Breast epithelium (tissue), 4 donors: ENCODE results near the gene RPE65. TPM values are rescaled to one million over a fixed set of nuclear protein-coding genes. Genes with fewer than 3 reads are reported as not detected.
"Not testable (repeated sequence)": the region's sequence is repeated elsewhere in the genome, so short reads cannot be mapped to it uniquely, and the experiment has no call there.

Experiments
- DNase-seq, 2 donors: peaks; one replicate each; pipeline ENCODE4 v3.0.0-alpha.2; 2019; ENCODE audit warnings: low spot score in 2 of 2
- H3K27ac ChIP-seq, 2 donors: fragments of 200-600 bp; sonication (generic) in 1 of 2; one replicate each; pipeline ENCODE4 v1.5.1; 2016 to 2019; ENCODE audit warnings: mild to moderate bottlenecking in 1 of 2
- H3K27me3 ChIP-seq, 2 donors: fragments of 200-600 bp; sonication (generic) in 1 of 2; one replicate each; pipeline versions ENCODE4 v1.5.1 to v1.6.0; 2017 to 2019; ENCODE audit warnings: control low read depth in 1 of 2, mild to moderate bottlenecking in 1 of 2
- H3K36me3 ChIP-seq: fragments of 200-600 bp; one replicate; pipeline ENCODE4 v1.5.1; 2019
- H3K4me1 ChIP-seq, 2 donors: fragments of 200-600 bp; sonication (generic); one replicate each; pipeline ENCODE4 v1.5.1; 2016 to 2019; ENCODE audit warnings: control low read depth in 1 of 2
- H3K4me3 ChIP-seq, 3 donors: fragments of 200-600 bp; sonication (generic); 1 replicate in 2 of 3; 2 replicates in 1 of 3; pipeline ENCODE4 v1.5.1; 2016 to 2019; ENCODE audit warnings: mild to moderate bottlenecking in 3 of 3, moderate library complexity in 2 of 3
- H3K9me3 ChIP-seq, 2 donors: fragments of 200-600 bp; sonication (generic) in 1 of 2; one replicate each; pipeline ENCODE4 v1.5.1; 2016 to 2019; ENCODE audit warnings: control low read depth in 1 of 2
- POLR2A ChIP-seq: fragments of 450-650 bp; IDR thresholded peaks from one replicate; pipeline ENCODE4 v1.6.1; 2016; ENCODE audit warnings: antibody characterized with exemption, mild to moderate bottlenecking, moderate library complexity
- POLR2AphosphoS5 ChIP-seq, 3 donors: sonication (generic); formaldehyde crosslinking; IDR thresholded peaks; one replicate each; pipeline ENCODE4 v1.6.1; 2017; ENCODE audit warnings: antibody characterized with exemption in 3 of 3
- intact Hi-C: fragments of 100-400 bp; cut with DNase I; formaldehyde crosslinking; loops from one replicate; pipeline ENCODE4 v1.15.1; 2023; ENCODE audit warnings: low total_unique reads
- total RNA-seq, 3 donors: library from RNA; depleted of rRNA; stranded (reverse); fragments of >200 nt; gene quantifications; one replicate each; pipeline ENCODE4 v1.1.0, GENCODE V29; 2016
- TF ChIP-seq, protein P1 (sequence below), 3 donors: fragments of 450-650 bp; IDR thresholded peaks; one replicate each; pipeline ENCODE4 v1.5.1; 2016 to 2017; ENCODE audit warnings: antibody characterized with exemption in 3 of 3, mild to moderate bottlenecking in 3 of 3, moderate library complexity in 3 of 3

The RPE65 gene
- total RNA-seq, 3 donors from 2014 or later = 0.15 to 0.33 TPM; not detected in 1

DNA sequence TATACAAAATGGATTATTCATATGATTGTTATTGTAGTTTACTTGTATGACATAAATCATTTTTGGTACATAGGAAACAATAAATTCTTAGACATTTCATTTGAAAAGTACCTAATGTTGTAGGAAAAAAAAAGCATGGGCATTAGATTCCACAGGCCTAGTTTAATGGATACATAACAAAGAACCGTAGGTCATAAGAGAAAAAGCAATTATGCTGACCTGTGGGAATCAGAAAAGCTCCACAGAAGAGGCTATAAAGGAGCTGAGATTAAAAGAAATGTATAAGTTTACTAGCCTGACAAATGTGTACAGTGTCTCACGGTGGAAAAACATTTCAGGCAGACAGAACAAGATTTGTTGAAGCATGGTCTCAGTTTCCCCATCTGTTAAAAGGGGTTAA is 43.4 kb upstream of the RPE65 start:
- Histone ChIP-seq H3K4me3 (no peak overlapping the region), H3K4me1 (no peaks in the 10 kb centered on the region), H3K36me3 (no peaks in the 10 kb centered on the region), H3K27me3 (no peaks in the 10 kb centered on the region), H3K27ac (no peak overlapping the region), H3K9me3 (no peaks in the 10 kb centered on the region)
- no peak for DNase-seq
- intact Hi-C loops = no loop called here
- TF ChIP-seq, protein P1, sequence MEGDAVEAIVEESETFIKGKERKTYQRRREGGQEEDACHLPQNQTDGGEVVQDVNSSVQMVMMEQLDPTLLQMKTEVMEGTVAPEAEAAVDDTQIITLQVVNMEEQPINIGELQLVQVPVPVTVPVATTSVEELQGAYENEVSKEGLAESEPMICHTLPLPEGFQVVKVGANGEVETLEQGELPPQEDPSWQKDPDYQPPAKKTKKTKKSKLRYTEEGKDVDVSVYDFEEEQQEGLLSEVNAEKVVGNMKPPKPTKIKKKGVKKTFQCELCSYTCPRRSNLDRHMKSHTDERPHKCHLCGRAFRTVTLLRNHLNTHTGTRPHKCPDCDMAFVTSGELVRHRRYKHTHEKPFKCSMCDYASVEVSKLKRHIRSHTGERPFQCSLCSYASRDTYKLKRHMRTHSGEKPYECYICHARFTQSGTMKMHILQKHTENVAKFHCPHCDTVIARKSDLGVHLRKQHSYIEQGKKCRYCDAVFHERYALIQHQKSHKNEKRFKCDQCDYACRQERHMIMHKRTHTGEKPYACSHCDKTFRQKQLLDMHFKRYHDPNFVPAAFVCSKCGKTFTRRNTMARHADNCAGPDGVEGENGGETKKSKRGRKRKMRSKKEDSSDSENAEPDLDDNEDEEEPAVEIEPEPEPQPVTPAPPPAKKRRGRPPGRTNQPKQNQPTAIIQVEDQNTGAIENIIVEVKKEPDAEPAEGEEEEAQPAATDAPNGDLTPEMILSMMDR (IDR thresholded peaks at IDR 0.05) = no peak

DNA sequence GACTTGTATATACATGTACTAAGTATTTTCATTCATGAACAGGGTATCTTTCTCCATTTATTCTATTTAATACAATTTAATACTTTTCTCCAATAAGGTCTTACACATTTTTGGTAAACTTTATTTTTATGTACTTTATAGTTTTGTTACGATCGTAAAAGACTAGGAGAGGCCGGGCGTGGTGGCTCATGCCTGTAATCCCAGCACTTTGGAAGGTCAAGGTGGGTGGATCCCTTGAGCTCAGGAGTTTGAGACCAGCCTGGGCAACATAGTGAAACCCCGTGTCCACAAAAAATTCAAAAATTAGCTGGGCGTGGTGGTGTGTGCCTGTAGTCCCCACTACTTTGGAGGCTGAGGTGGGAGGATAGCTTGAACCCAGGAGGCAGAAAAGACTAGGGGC is 42.5 kb upstream of the RPE65 start:
- H3K4me1 ChIP-seq, H3K27me3 ChIP-seq, H3K27ac ChIP-seq, intact Hi-C loops, H3K4me3 ChIP-seq, H3K36me3 ChIP-seq, DNase-seq, H3K9me3 ChIP-seq: not testable (repeated sequence)

DNA sequence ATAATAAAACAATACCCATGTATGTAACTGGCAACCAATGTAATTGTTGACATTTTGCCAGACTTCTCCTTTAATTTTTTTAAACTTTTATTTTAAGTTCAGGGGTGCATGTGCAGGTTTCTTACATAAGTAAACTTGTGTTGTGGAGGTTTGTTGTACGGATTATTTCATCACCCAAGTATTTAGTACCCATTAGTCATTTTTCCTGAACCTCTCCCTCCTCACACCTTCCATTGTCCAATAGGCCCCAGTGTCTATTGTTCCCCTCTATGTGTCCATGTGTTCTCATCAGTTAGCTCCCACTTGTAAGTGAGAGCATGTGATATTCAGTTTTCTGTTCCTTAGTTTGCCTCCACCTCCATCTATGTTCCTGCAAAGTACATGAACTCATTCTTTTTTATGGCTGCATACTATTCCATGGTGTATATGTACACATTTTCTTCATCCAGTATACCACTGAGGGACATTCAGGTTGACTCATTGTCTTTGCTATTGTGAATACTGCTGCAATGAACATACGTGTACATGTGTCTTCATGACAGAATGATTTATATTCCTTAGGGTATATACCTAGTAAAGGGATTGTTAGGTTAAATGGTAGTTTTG is 40.4 kb upstream of the RPE65 start:
- H3K27ac ChIP-seq = no peak overlapping the region
- H3K36me3 ChIP-seq = no peaks in the 10 kb centered on the region
- no peaks in the 10 kb centered on the region for H3K9me3 ChIP-seq
- DNase-seq = no peak
- intact Hi-C loops = no loop called here
- no peaks in the 10 kb centered on the region for H3K4me1 ChIP-seq
- H3K27me3 ChIP-seq = no peaks in the 10 kb centered on the region
- TF ChIP-seq, protein P1 (IDR thresholded peaks at IDR 0.05) = no peak
- TF ChIP-seq POLR2AphosphoS5 (IDR thresholded peaks at IDR 0.05) (no peak), POLR2A (no peak)
- H3K4me3 ChIP-seq = no peak overlapping the region

DNA sequence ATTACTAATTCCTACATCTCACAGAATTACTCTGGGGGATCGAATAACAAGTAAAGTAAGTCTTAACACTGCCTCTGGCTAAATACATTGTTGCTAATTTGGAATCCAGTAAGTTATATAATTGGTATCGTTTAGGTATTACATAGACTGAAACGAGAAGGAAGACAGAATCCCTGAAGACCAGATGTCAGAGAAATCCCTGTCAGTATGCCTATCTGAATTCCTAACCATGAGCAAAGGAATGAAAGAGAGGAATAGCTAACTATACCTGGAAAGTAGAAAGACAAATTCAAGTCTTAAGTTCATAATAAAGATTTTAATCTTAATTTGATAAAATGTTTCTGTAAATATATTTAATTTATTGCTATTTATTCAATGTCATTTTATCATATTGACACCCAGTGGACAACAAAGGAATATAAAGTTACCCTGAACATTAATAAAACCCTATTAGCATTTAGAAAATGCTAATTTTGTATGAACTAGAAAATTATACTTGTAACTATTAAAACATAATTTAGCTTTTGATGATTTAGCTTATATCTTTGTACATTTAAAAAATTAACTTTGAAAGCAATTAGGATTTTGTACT is 35.8 kb upstream of the RPE65 start:
- Histone ChIP-seq H3K4me3 (no peak overlapping the region), H3K27ac (no peak overlapping the region), H3K36me3 (no peaks in the 10 kb centered on the region), H3K4me1 (no peaks in the 10 kb centered on the region), H3K9me3 (no peaks in the 10 kb centered on the region), H3K27me3 (no peaks in the 10 kb centered on the region)
- DNase-seq = no peak
- intact Hi-C loops = no loop called here
- TF ChIP-seq, protein P1 (IDR thresholded peaks at IDR 0.05) = no peak
- TF ChIP-seq POLR2AphosphoS5 (IDR thresholded peaks at IDR 0.05) = no peak
- TF ChIP-seq POLR2A = no peak

DNA sequence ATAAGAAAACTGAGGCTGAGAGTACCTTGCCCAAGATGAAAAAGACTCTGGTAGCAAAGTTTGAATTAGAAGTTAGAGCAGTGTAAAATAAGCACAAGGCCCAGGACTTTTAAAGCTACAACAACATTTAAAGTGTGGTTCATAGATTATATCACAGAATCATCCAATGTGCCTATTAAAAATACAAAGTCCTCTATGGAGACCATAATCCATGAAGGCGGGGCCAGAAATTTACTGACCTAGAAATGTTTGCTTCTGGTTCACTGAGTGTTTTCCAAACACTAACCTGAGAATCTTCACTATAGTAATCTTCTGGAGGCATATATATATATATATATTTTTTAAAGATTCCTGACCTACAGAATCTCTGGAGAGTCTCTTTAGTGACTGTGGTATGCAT is 34.9 kb upstream of the RPE65 start:
- no peak for DNase-seq
- H3K27ac ChIP-seq = no peak overlapping the region
- no peak overlapping the region for H3K4me3 ChIP-seq
- no peak for TF ChIP-seq POLR2AphosphoS5 (IDR thresholded peaks at IDR 0.05)
- H3K36me3 ChIP-seq = no peaks in the 10 kb centered on the region
- no peaks in the 10 kb centered on the region for H3K4me1 ChIP-seq
- H3K9me3 ChIP-seq = no peaks in the 10 kb centered on the region
- no peaks in the 10 kb centered on the region for H3K27me3 ChIP-seq
- intact Hi-C loops = no loop called here

DNA sequence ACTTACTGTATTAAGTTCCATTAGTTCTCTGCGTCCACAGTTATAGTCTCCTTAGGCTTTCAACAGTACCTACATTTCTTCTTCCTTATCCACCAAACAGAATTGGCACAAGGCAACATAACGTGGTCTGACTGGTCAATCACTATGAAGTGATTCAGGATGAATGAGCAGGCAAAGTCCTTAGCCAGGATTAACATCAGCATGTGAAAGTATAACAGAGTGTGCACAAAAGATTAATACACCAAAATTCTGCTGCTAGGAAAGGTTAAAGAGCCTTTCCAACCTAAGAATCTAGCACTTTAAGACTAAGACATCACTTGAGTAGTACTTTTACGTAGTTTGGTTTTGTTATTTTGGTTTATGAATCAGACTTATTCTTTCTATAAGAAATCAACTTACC is 31.3 kb upstream of the RPE65 start:
- TF ChIP-seq, protein P1 (IDR thresholded peaks at IDR 0.05) = no peak
- no peak for TF ChIP-seq POLR2A
- no peak for TF ChIP-seq POLR2AphosphoS5 (IDR thresholded peaks at IDR 0.05)
- Histone ChIP-seq H3K9me3 (no peaks in the 10 kb centered on the region), H3K27ac (no peak overlapping the region), H3K4me1 (no peaks in the 10 kb centered on the region), H3K36me3 (no peaks in the 10 kb centered on the region), H3K4me3 (no peak overlapping the region), H3K27me3 (no peaks in the 10 kb centered on the region)
- intact Hi-C loops = no loop called here
- DNase-seq = no peak
